Measurements from ENCODE around the gene MTOR. TPM values are rescaled to one million over a fixed set of nuclear protein-coding genes. Genes with fewer than 3 reads are reported as not detected.

MTOR gene
- total and polyA plus RNA-seq, 10 of the 15 experiments (the other 5 are each of a cell fraction or from before 2014, with no cell fraction given): 6.6 to 41.8 (median 29.8) TPM

- in situ Hi-C loops (cut with MboI): no loop called here
- TF ChIP-seq SMAD1 (IDR thresholded peaks at IDR 0.05; ENCODE audit: low read depth, partially characterized antibody): no peak
- TF ChIP-seq NRF1 (conservative IDR thresholded peaks at IDR 0.05; ENCODE audit: low read depth, low read length): no peak
- TF ChIP-seq HCFC1 (IDR thresholded peaks at IDR 0.05; ENCODE audit: low read length): no peak
- TF ChIP-seq SUPT20H (IDR thresholded peaks at IDR 0.05; ENCODE audit: borderline replicate concordance, control insufficient read depth, low read depth, low read length): no peak
- TF ChIP-seq, protein P1, sequence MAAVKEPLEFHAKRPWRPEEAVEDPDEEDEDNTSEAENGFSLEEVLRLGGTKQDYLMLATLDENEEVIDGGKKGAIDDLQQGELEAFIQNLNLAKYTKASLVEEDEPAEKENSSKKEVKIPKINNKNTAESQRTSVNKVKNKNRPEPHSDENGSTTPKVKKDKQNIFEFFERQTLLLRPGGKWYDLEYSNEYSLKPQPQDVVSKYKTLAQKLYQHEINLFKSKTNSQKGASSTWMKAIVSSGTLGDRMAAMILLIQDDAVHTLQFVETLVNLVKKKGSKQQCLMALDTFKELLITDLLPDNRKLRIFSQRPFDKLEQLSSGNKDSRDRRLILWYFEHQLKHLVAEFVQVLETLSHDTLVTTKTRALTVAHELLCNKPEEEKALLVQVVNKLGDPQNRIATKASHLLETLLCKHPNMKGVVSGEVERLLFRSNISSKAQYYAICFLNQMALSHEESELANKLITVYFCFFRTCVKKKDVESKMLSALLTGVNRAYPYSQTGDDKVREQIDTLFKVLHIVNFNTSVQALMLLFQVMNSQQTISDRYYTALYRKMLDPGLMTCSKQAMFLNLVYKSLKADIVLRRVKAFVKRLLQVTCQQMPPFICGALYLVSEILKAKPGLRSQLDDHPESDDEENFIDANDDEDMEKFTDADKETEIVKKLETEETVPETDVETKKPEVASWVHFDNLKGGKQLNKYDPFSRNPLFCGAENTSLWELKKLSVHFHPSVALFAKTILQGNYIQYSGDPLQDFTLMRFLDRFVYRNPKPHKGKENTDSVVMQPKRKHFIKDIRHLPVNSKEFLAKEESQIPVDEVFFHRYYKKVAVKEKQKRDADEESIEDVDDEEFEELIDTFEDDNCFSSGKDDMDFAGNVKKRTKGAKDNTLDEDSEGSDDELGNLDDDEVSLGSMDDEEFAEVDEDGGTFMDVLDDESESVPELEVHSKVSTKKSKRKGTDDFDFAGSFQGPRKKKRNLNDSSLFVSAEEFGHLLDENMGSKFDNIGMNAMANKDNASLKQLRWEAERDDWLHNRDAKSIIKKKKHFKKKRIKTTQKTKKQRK (IDR thresholded peaks at IDR 0.05; ENCODE audit: low read depth, low read length): no peak
- TF ChIP-seq, protein P2, sequence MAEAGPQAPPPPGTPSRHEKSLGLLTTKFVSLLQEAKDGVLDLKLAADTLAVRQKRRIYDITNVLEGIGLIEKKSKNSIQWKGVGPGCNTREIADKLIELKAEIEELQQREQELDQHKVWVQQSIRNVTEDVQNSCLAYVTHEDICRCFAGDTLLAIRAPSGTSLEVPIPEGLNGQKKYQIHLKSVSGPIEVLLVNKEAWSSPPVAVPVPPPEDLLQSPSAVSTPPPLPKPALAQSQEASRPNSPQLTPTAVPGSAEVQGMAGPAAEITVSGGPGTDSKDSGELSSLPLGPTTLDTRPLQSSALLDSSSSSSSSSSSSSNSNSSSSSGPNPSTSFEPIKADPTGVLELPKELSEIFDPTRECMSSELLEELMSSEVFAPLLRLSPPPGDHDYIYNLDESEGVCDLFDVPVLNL (IDR thresholded peaks at IDR 0.05; ENCODE audit: low read depth, low read length): no peak
- no peak for TF ChIP-seq TBL1XR1 (IDR thresholded peaks at IDR 0.05; ENCODE audit: low read depth, low read length)
- TF ChIP-seq CREM (IDR thresholded peaks at IDR 0.05; ENCODE audit: low read depth): no peak
- TF ChIP-seq KLF5 (IDR thresholded peaks at IDR 0.05; ENCODE audit: partially characterized antibody): no peak
- TF ChIP-seq STAT1 (conservative IDR thresholded peaks at IDR 0.05): no peak
- TF ChIP-seq RFX5 (IDR thresholded peaks at IDR 0.05; ENCODE audit: low read depth, low read length): no peak
- no peak for TF ChIP-seq BRCA1 (IDR thresholded peaks at IDR 0.05; ENCODE audit: low read depth, low read length)
- TF ChIP-seq CUX1 (IDR thresholded peaks at IDR 0.05; ENCODE audit: insufficient replicate concordance, low read depth, low read length): no peak
- TF ChIP-seq RCOR1 (conservative IDR thresholded peaks at IDR 0.05; ENCODE audit: low read depth, low read length): no peak
- TF ChIP-seq WRNIP1 (IDR thresholded peaks at IDR 0.05; ENCODE audit: borderline replicate concordance, low read depth, low read length): no peak
These were observed 204.9 kb downstream of the MTOR start for GRCh38 chr1:11057477-11057876.

More at GRCh38 chr1:11057477-11057876, 204.9 kb downstream of the MTOR start:
- peaks cover 18% of the 10 kb centered on the region for H3K4me1 ChIP-seq (ENCODE audit: control insufficient read depth, insufficient read depth, low read length)
- no peak overlapping the region for H3K4me2 ChIP-seq (ENCODE audit: control insufficient read depth, insufficient read depth)
- BruUV-seq (replicated peaks): no TSS peak
- ChIA-PET SMC1A (ENCODE audit: uncharacterized antibody, unreplicated experiment) (interaction anchor here (3.5 kb wide), 1 partner anchor 20 kb away, joined by 17 read pairs; no protein-coding TSS in a partner anchor), CTCF (interaction anchor here (0.9 to 2.3 kb wide), 3 partner anchors 15 to 68 kb away, joined by 3 to 10 read pairs (median 7); no protein-coding TSS in a partner anchor), RAD21 (ENCODE audit: unreplicated experiment) (interaction anchor here (0.6 kb wide), 1 partner anchor 543 kb away, joined by 3 read pairs; no protein-coding TSS in a partner anchor), POLR2A (interaction anchor here (0.6 kb wide), 1 partner anchor 299 kb away, joined by 3 read pairs; no protein-coding TSS in a partner anchor)
- no peaks in the 10 kb centered on the region for H3K27me3 ChIP-seq (replicated peaks in 1 of 2; ENCODE audit: control insufficient read depth in 2 of 2, insufficient read depth in 2 of 2, low read length in 1 of 2)
- H3K27ac ChIP-seq (ENCODE audit: control insufficient read depth, insufficient read depth): no peak overlapping the region
- no peak overlapping the region for H3K4me3 ChIP-seq
- FAIRE-seq (no peak), ATAC-seq (no peak), DNase-seq (ENCODE audit: low read depth, low spot score) (no peak)
- intact Hi-C loops (cut with micrococcal nuclease; ENCODE audit: unreplicated experiment): no loop called here
- H3K36me3 ChIP-seq (ENCODE audit: control insufficient read depth in 2 of 2, insufficient read depth in 2 of 2, low read length in 1 of 2): peaks cover 4% of the 10 kb centered on the region in 2 experiments; a peak in 3 of 4 replicates
- no peak overlapping the region for H2AFZ ChIP-seq (ENCODE audit: control insufficient read depth, low read depth, low read length)
- H4K20me1 ChIP-seq (ENCODE audit: control insufficient read depth, insufficient read depth): no peaks in the 10 kb centered on the region
- no peaks in the 10 kb centered on the region for H3K9me3 ChIP-seq (replicated peaks; ENCODE audit: control insufficient read depth, insufficient read depth, low read length)
- WGBS (ENCODE audit: insufficient coverage, insufficient replicate concordance, low lambda C conversion rate, missing lambda C conversion rate): 84% methylated on average over 7 of the region's 8 CpGs
- H3K79me2 ChIP-seq (ENCODE audit: control insufficient read depth, insufficient read depth, low read length): peaks cover 35% of the 10 kb centered on the region
- no peak overlapping the region for H3K9ac ChIP-seq (ENCODE audit: control insufficient read depth, insufficient read depth, low read length)
